ENCODE data around the gene PGC.

Gene PGC

DNA sequence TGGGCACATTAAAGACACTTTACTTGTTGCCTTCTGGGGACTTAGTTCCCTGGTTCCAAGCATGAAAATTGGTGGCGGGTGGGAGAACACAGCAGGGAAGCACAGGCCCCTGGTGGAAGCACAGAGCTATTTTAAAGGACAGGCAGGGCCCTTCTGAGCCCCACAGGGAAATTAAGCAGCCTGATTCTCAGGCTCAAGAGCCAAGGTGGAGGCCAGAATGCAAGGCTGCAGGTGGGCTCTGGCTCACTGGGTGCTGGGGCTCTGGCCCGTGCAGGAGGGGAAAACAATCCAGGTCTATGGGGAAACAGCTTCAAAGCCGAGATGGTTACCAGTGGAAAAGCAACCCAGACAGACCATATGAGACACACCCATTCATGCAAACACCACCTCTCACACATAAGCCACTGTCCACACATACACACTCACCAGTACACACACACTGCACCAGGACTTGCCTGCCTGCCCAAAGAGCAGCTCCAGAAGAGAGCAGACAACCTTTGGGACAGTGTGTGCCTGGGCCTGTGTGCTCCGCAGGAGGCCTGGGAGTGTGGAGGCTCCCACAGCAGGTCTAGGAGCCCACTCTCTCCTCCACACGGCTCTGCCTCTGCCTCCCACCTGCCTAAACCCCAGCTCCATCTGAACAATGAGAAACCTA is 42.4 kb downstream of the PGC start:
- peak overlapping the region; percentile 95 for H3K4me2 ChIP-seq (ENCODE audit: low read length)
- peak overlapping the region; percentile 98 for H3K9ac ChIP-seq (ENCODE audit: low read length)
- TF ChIP-seq, protein P1, sequence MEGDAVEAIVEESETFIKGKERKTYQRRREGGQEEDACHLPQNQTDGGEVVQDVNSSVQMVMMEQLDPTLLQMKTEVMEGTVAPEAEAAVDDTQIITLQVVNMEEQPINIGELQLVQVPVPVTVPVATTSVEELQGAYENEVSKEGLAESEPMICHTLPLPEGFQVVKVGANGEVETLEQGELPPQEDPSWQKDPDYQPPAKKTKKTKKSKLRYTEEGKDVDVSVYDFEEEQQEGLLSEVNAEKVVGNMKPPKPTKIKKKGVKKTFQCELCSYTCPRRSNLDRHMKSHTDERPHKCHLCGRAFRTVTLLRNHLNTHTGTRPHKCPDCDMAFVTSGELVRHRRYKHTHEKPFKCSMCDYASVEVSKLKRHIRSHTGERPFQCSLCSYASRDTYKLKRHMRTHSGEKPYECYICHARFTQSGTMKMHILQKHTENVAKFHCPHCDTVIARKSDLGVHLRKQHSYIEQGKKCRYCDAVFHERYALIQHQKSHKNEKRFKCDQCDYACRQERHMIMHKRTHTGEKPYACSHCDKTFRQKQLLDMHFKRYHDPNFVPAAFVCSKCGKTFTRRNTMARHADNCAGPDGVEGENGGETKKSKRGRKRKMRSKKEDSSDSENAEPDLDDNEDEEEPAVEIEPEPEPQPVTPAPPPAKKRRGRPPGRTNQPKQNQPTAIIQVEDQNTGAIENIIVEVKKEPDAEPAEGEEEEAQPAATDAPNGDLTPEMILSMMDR (IDR thresholded peaks at IDR 0.05; ENCODE audit: low read depth, low read length) = no peak
- no peak for TF ChIP-seq EZH2phosphoT487 (IDR thresholded peaks at IDR 0.05; ENCODE audit: low read depth)
- H3K79me2 ChIP-seq (ENCODE audit: low read length) = peaks cover 92% of the 10 kb centered on the region
- H2AFZ ChIP-seq (ENCODE audit: low read depth, low read length) = no peak overlapping the region
- H3K4me3 ChIP-seq (ENCODE audit: low read length) = peak overlapping the region; percentile 77
- H3K9me3 ChIP-seq (ENCODE audit: insufficient read depth, low read length) = no peaks in the 10 kb centered on the region
- no peaks in the 10 kb centered on the region for H3K27me3 ChIP-seq (ENCODE audit: low read depth, low read length)
- peak overlapping the region; percentile 95 for H3K27ac ChIP-seq (ENCODE audit: low read length)
- peaks cover 57% of the 10 kb centered on the region for H3K4me1 ChIP-seq (ENCODE audit: low read length)
- peaks cover 32% of the 10 kb centered on the region for H4K20me1 ChIP-seq (ENCODE audit: insufficient read depth, low read length)
- H3K36me3 ChIP-seq (replicated peaks; ENCODE audit: low read depth, low read length) = peaks cover 39% of the 10 kb centered on the region

DNA sequence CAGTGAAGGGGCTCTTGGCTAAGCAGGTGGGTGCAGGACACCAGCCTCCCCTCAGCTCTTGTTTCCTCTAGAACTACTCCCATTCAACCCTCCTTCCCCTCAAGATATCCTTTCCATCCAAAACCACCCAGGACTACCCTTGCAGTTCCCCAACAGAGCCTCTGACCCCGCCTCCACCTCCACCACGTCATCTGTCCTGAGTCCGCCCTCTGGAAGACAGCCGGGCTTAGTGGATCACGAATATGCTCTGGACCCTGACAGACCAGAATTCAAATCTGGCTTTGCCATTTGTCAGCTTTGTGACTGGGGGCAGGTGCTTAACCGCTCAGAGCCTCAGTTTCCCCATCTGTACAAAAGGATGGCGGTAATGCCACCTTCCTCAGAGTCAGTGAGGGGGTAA is 43.2 kb downstream of the PGC start:
- Histone ChIP-seq H3K9ac (ENCODE audit: low read length) (peak overlapping the region; percentile 98), H3K4me1 (ENCODE audit: low read length) (peaks cover 55% of the 10 kb centered on the region), H3K79me2 (ENCODE audit: low read length) (peaks cover 94% of the 10 kb centered on the region), H3K36me3 (replicated peaks; ENCODE audit: low read depth, low read length) (peaks cover 42% of the 10 kb centered on the region), H3K27ac (ENCODE audit: low read length) (peak overlapping the region; percentile 95), H3K9me3 (ENCODE audit: insufficient read depth, low read length) (no peaks in the 10 kb centered on the region), H3K4me2 (ENCODE audit: low read length) (peak overlapping the region; percentile 95), H4K20me1 (ENCODE audit: insufficient read depth, low read length) (peaks cover 39% of the 10 kb centered on the region), H3K27me3 (ENCODE audit: low read depth, low read length) (no peaks in the 10 kb centered on the region), H2AFZ (ENCODE audit: low read depth, low read length) (no peak overlapping the region), H3K4me3 (ENCODE audit: low read length) (peak overlapping the region; percentile 77)
- TF ChIP-seq EZH2phosphoT487 (IDR thresholded peaks at IDR 0.05; ENCODE audit: low read depth) = no peak
- TF ChIP-seq, protein P1 (IDR thresholded peaks at IDR 0.05; ENCODE audit: low read depth, low read length) = no peak

DNA sequence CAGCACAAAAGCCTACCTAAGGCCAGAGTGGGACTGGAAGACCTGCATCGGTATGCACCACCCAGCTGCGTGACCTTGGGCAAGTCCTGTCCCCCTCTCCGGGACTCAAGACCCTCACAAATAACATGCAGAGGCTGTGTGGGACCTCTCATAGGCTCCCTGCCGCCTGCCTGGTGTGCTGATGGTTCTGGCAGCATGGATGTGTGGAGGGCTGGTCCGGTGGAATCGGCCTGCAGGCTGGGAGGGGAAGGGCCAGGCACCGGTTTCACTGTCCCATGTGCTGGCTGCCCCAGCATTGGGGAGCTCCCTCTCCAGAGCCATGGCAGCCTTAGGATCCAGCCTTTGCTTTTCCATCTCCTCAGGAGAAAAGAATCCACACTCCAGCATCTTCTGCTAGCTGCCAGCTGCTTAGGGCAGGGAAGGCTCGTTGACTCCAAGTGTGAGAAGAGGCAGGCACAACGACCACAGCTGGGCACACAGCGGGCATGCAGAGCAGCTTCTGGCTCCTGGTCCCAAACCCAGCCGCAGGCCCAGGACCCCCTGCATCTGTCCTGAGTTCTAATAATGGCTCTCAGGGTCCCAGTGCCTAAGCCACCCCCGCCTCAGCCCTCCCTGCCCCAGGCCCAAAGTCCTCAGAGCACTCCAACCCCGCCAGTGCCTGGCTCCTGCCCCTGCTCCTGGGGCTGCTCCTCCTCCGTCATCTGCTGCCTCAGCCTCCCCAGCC is 44.3 kb downstream of the PGC start:
- Histone ChIP-seq H3K36me3 (replicated peaks; ENCODE audit: low read depth, low read length) (peaks cover 50% of the 10 kb centered on the region), H4K20me1 (ENCODE audit: insufficient read depth, low read length) (peaks cover 50% of the 10 kb centered on the region), H3K9ac (ENCODE audit: low read length) (no peak overlapping the region), H3K4me1 (ENCODE audit: low read length) (peaks cover 44% of the 10 kb centered on the region), H3K9me3 (ENCODE audit: insufficient read depth, low read length) (no peaks in the 10 kb centered on the region), H2AFZ (ENCODE audit: low read depth, low read length) (no peak overlapping the region), H3K4me3 (ENCODE audit: low read length) (no peak overlapping the region), H3K4me2 (ENCODE audit: low read length) (no peak overlapping the region), H3K27ac (ENCODE audit: low read length) (no peak overlapping the region), H3K79me2 (ENCODE audit: low read length) (peaks cover 94% of the 10 kb centered on the region), H3K27me3 (ENCODE audit: low read depth, low read length) (no peaks in the 10 kb centered on the region)
- no peak for TF ChIP-seq EZH2phosphoT487 (IDR thresholded peaks at IDR 0.05; ENCODE audit: low read depth)
- TF ChIP-seq, protein P1 (IDR thresholded peaks at IDR 0.05; ENCODE audit: low read depth, low read length) = no peak

DNA sequence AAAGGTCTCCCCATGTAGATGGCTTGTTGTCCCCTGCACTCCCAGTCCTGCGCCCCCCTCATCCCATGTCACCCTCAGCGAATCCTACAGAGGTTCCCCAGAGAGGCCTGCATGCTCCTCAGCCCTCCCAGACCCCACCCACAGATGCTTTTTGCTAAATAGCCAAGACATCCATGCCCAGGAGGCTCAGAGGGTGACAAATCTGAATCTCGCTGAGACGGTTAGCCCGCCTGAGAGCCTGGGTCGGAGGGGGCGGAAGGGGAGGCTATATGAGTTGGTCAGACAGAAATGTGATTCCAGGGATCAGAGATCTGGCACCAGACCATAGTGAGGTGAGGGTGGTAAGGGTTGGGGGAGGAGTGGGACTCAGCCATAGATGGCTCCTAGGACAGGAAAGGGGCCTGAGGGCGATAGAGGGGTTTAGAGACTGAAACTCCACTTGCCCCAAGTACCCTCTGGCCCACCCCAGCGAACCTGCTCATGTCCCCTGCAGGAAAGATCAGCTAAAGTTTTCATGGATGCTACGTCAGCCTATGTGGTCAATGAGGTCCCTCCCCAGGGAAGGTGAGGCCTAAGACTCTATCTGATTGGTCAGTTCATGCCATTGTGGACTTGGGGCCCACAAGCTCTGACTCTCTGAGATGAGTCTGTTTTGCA is 45.0 kb downstream of the PGC start:
- TF ChIP-seq EZH2phosphoT487 (IDR thresholded peaks at IDR 0.05; ENCODE audit: low read depth) = no peak
- TF ChIP-seq, protein P1 (IDR thresholded peaks at IDR 0.05; ENCODE audit: low read depth, low read length) = no peak
- no peak overlapping the region for H3K9ac ChIP-seq (ENCODE audit: low read length)

More for the DNA sequence above, 45.0 kb downstream of the PGC start:
- Histone ChIP-seq H2AFZ (ENCODE audit: low read depth, low read length) (no peak overlapping the region), H3K36me3 (replicated peaks; ENCODE audit: low read depth, low read length) (peaks cover 56% of the 10 kb centered on the region), H3K4me3 (ENCODE audit: low read length) (no peak overlapping the region), H3K4me1 (ENCODE audit: low read length) (peaks cover 37% of the 10 kb centered on the region), H3K9me3 (ENCODE audit: insufficient read depth, low read length) (no peaks in the 10 kb centered on the region), H3K4me2 (ENCODE audit: low read length) (no peak overlapping the region), H3K79me2 (ENCODE audit: low read length) (peaks cover 93% of the 10 kb centered on the region), H3K27ac (ENCODE audit: low read length) (no peak overlapping the region), H4K20me1 (ENCODE audit: insufficient read depth, low read length) (peaks cover 55% of the 10 kb centered on the region), H3K27me3 (ENCODE audit: low read depth, low read length) (no peaks in the 10 kb centered on the region)
